T-helper 22 cell (primary cell): ENCODE results near the gene CYTH2.
"Not testable (repeated sequence)": the region's sequence is repeated elsewhere in the genome, so short reads cannot be mapped to it uniquely, and the experiment has no call there.

ENCODE experiments used
- DNase-seq: peaks from one replicate; pipeline ENCODE4 v3.0.0-alpha.2; 2020; ENCODE audit warnings: low read depth

CYTH2 gene

DNA sequence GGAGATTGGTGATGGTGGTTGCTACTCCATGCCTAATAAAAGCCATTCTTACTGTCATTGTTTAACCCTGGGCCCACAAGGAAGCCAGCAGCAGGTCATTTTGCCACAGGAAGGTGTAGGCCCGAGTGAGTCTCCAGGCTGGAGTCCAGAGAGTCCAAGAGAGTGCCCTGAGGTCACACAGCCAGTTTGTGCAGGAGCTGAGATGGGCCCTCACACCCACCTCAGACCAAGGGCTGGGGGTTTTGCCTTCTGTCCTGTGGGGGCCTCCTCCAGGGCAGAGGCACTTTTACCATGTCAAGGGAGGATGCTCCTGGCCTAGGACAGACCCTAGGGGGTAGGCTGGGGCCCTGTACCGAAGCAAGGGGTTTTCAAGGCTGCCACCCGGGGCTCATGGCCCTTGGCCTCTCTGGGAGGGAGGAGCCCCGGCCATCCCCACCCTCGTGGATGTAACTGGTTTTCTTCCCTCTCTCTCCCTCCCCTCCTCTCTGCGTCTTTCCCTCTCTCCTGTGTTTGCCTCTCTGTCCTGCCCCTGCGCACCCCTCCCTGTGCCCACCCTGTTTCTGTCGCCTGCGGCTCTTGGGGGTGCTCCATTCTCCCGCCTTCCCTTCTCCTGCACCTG, 8.0 kb downstream of the CYTH2 start:
- DNase-seq = no peak

DNA sequence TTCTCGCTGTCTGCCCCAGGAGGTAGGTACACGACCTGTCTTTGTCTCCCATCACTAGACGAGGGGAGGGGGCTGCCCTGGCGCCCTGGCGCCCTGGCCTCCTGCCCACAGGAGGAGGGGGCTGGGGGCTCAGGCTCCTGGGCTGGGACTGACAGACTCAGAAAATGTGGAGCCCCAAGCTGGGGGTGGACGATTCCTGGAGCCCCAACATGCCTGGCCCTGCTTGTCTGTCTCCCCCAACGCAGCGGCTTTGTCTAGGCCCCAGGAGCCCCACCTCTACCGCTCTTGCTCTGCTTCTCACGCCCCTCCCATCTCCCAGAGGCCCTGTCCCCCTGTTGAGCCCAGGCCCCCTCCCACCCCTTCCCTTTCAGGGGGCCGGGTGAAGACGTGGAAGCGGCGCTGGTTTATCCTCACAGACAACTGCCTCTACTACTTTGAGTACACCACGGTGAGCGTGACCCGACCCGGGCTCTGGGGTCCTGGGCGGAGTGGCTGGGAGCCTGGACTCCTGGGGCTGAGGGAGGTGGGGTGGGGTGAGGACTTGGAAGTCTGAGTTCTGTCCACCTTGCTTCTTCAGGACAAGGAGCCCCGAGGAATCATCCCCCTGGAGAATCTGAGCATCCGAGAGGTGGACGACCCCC, 8.6 kb downstream of the CYTH2 start:
- no peak for DNase-seq

GRCh38 chr19:48478339-48479256, 9.4 kb downstream of the CYTH2 start:
- no peak for DNase-seq

- DNase-seq = no peak
Observed at GRCh38 chr19:48479686-48480085, 10.5 kb downstream of the CYTH2 start.

- DNase-seq = no peak
Observed at GRCh38 chr19:48480183-48480557, 11.0 kb downstream of the CYTH2 start.

- peak; percentile 41 for DNase-seq
Observed at GRCh38 chr19:48480558-48481500, 11.7 kb downstream of the CYTH2 start.

- DNase-seq = no peak
Observed at GRCh38 chr19:48481846-48482639, 12.9 kb downstream of the CYTH2 start.

DNA sequence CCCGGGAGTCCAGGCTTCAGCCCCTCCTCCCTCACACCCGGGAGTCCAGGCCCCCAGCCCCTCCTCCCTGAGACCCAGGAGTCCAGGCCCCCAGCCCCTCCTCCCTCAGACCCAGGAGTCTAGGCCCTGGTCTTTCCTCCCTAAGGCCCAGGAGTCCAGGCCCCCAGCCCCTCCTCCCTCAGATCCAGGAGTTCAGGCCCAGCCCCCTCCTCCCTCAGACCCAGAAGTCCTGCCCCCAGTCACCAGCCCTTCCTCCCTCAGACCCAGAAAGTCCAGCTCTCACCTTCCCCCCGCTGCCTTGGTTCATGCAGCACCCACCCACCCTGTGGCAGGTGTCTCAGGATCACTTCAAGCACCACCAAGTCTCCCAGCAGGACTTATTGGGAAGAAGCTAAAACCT, 14.1 kb downstream of the CYTH2 start:
- no peak for DNase-seq

DNA sequence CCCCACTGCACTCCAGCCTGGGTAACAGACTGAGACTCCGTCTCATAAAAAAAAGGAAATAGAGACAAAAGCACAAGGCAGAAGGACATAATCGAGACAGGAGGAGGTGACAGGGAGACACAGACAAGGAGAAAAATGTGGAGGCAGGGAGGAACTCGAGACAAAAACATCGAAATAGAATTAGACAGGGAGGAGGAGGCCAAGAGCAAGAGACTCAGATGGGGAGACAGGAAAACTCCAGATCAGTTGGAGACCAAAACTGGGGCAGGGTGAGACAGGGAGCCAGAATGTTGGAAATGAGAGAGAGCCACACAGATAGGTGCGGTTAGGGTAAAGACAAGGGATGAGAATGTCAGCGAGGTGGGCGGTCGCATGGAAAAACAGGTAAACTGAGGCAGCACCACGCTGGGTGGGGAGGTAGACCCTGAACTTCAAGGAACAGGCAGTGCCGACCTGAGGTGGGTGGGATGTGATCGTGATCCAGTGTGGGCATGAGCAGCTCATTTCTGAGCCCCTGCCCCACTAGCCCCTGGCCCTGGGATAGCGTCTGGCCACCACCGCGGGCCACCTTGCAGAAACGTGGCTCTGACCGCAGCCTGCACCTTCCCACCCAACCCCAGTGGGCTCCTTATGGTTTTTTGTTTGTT, 15.2 kb downstream of the CYTH2 start:
- no peak for DNase-seq

GRCh38 chr19:48484931-48485612, 15.9 kb downstream of the CYTH2 start:
- DNase-seq = no peak

DNA sequence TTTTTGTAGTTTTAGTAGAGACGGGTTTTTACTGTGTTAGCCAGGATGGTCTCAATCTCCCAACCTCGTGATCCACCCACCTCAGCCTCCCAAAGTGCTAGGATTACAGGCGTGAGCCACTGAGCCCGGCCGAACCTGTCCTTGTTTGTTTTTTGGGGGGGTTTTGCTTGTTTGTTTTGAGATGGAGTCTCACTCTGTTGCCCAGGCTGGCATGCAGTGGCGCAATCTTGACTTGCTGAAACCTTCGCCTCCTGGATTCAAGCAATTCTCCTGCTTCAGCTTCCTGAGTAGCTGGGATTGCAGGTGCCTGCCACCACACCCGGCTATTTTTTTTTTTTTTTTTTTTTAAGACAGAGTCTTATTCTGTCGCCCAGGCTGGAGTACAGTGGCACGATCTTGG, 17.5 kb downstream of the CYTH2 start:
- not testable (repeated sequence) for DNase-seq

- no peak for DNase-seq
Observed at GRCh38 chr19:48487544-48487943, 18.4 kb downstream of the CYTH2 start.

GRCh38 chr19:48487948-48488347, 18.8 kb downstream of the CYTH2 start:
- no peak for DNase-seq

DNA sequence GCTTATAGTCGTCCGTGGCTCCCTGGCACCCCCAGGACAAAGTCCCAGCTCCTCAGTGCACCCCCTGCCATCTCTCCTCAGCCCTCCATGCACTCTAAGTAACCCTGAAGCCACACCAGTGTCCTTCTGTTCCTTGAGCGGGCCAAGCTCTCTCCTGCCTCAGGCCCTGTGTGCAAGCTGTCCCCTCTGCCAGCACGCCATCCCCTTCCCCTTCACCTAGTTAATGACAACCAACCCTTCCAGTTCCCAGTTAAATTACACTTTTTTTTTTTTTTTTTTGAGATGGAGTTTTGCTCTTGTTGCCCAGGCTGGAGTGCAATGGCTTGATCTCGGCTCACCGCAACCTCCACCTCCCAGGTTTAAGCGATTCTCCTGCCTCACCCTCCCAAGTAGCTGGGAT, 19.3 kb downstream of the CYTH2 start:
- DNase-seq = not testable (repeated sequence)

DNA sequence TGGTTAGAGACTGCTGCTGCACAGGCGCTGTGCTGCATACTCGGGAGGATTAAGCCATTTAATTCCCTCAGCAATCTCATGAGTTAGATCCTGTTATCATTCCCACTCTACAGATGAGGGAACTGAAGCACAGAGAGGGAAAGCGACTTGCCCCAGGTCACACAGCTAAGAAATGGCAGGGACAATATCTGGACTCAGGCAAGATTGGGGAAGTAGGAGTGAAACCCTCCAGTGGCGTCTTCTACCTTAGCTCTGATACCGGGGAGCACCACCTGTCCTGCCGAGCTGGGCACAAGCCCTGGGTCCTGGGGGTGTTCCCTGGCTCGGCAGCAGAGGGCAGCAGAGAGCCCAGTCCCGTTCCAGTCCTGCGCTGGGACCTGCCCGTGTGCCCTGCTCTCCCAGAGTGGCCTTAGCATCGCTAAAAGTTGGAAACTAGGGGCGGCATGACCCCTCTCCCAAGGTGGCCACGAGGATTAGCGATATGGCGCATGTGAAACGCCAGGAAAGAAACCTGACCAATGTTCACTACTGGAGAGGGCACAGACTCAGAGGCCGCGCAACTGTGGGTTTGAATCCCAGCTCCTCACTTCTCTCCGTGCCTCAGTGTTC, 20.5 kb downstream of the CYTH2 start:
- DNase-seq = peak; percentile 51

DNA sequence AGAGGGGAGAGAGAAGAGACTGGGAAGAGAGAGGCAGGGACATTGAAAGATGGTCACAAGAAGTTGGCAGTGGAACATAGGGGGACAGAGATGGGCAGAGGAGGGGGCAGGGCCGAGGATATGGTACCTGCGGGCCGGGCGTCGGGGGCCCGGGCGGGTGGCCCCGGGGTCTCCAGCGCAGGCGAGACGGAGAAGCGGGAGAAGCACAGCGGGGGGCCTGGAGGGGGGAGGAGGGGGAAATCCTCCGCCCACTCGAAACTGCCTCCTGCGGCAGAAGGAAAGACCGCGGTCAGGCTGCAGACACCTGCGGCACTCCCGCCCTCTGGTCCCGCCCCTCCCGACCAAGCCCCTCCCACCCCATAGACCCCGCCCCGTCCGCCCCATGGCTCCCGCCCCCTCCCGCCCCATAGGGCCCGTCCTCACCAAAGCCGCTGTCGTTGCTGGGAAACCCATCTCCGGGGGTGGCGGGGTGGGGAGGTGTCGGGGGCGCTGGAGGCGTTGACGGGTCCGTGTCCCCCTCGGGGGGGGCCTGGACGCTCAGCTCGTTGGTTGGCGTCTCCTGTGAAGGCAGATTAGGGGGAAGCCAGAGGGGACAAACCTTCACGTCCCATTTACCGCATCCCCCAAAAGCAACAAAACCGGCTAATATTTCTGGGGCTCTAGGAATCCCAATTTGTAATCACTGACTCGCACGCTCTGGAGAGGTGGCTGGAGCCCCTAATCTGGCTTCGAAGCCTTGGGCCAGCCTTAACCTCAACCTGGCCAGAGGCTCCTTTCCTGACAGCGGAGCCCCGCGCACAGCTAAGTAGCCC, 22.0 kb downstream of the CYTH2 start:
- peak; percentile 38 for DNase-seq

DNA sequence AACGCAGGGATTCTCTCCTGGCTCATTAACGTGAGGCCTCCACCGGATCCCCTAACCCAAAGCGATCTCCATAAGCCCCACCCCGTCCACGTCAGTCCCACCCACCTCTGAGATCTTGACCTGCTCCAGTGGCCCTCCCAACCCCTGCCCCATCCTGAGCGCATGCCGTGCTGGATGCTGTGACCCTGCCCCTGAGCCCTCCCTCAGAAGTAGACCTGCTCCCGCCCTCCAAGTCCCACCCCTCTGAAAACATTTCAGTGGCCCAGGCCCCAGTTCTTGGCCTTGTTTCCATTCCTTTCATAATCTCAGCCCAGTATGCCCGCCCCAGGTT, 22.6 kb downstream of the CYTH2 start:
- DNase-seq = no peak

- DNase-seq = peak; percentile 73
Observed at GRCh38 chr19:48492925-48493717, 24.0 kb downstream of the CYTH2 start.
